Mesendoderm (in vitro differentiated cells): ENCODE results near the gene SYCN.
"Not testable (repeated sequence)": the region's sequence is repeated elsewhere in the genome, so short reads cannot be mapped to it uniquely, and the experiment has no call there.

Experiments
- DNase-seq: peaks from one replicate; pipeline ENCODE4 v3.0.0; 2013
- H2AK5ac ChIP-seq: 2 replicates; pipeline ENCODE4 v1.6.1; 2013; ENCODE audit warnings: low read length, inconsistent platforms
- H2BK120ac ChIP-seq: 2 replicates; pipeline ENCODE4 v1.6.1; 2013; ENCODE audit warnings: low read depth, mild to moderate bottlenecking, low read length, moderate library complexity, mixed read lengths
- H2BK15ac ChIP-seq: replicated peaks from 2 replicates; pipeline ENCODE4 v1.6.1; 2013; ENCODE audit warnings: low read depth, mild to moderate bottlenecking, moderate library complexity
- H2BK5ac ChIP-seq: 2 replicates; pipeline ENCODE4 v1.6.1; 2013; ENCODE audit warnings: low read length, inconsistent platforms
- H3K18ac ChIP-seq: 2 replicates; pipeline ENCODE4 v1.6.1; 2013; ENCODE audit warnings: mild to moderate bottlenecking, low read length, mixed read lengths
- H3K23ac ChIP-seq: one replicate; pipeline ENCODE4 v1.6.1; 2013; ENCODE audit warnings: low read length
- H3K27ac ChIP-seq: 2 replicates; pipeline ENCODE4 v1.5.1; 2013; ENCODE audit warnings: low read depth, mild to moderate bottlenecking, inconsistent platforms, low read length, moderate library complexity
- H3K27me3 ChIP-seq: 2 replicates; pipeline ENCODE4 v1.6.1; 2013; ENCODE audit warnings: low read length, control low read depth, mild to moderate bottlenecking, inconsistent platforms; ENCODE audit not compliant: insufficient read depth, poor library complexity
- H3K36me3 ChIP-seq: 2 replicates; pipeline ENCODE4 v1.6.1; 2013; ENCODE audit warnings: low read length, inconsistent platforms; ENCODE audit not compliant: control insufficient read depth, insufficient read depth
- H3K4ac ChIP-seq: one replicate; pipeline ENCODE4 v1.6.1; 2013; ENCODE audit warnings: low read depth, mild to moderate bottlenecking, low read length, moderate library complexity
- H3K4me1 ChIP-seq: 2 replicates; pipeline ENCODE4 v1.6.1; 2013; ENCODE audit warnings: low read depth, low read length, inconsistent platforms; ENCODE audit not compliant: control insufficient read depth
- H3K4me2 ChIP-seq: 2 replicates; pipeline ENCODE4 v1.6.1; 2013; ENCODE audit warnings: low read length
- H3K4me3 ChIP-seq: 2 replicates; pipeline ENCODE4 v1.5.1; 2013; ENCODE audit warnings: mild to moderate bottlenecking, low read length
- H3K56ac ChIP-seq: one replicate; pipeline ENCODE4 v1.6.1; 2013; ENCODE audit warnings: low read length
- H3K79me1 ChIP-seq: 2 replicates; pipeline ENCODE4 v1.6.1; 2013; ENCODE audit warnings: low read length, inconsistent platforms
- H3K79me2 ChIP-seq: 2 replicates; pipeline ENCODE4 v1.6.1; 2013; ENCODE audit warnings: mild to moderate bottlenecking, low read length; ENCODE audit not compliant: control insufficient read depth, insufficient read depth
- H3K9ac ChIP-seq: 2 replicates; pipeline ENCODE4 v1.6.1; 2013; ENCODE audit warnings: low read length, inconsistent platforms
- H4K5ac ChIP-seq: one replicate; pipeline ENCODE4 v1.6.1; 2013; ENCODE audit warnings: low read length
- H4K8ac ChIP-seq: one replicate; pipeline ENCODE4 v1.6.1; 2013; ENCODE audit warnings: low read depth, mild to moderate bottlenecking, control low read depth, low read length, moderate library complexity
- WGBS: extraction: QIAGEN DNeasy Blood & Tissue Kit; methylation state at CpG from one replicate; pipeline ENCODE4 v1.1.7; 2013; ENCODE audit warnings: low lambda C conversion rate, missing lambda C conversion rate; ENCODE audit not compliant: insufficient coverage; ENCODE audit errors: extremely low coverage; 5-methylcytosine and 5-hydroxymethylcytosine counted together

SYCN gene

DNA sequence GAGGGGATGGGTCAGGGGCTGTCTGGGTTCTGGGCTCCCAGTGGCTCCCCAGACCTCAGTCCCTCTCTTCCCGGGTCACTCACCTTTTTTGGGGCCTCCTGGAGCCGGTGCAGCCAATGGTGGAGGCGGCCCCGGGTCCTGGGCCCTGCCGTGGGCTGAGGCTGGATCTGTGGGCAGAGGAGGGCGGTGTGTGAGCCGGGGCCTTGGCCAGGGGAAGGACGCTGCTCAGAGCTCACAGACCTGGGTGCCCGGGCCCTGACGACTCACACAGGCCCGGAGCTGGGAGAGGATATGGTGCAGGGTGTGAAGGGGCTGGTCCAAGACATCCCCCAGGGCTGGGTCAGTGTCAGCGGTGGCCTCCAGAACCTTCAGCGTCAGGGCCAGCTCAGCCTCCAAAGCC lies 39.7 kb upstream of the SYCN start:
- not testable (repeated sequence) for H3K79me1 ChIP-seq, H4K5ac ChIP-seq, H3K56ac ChIP-seq, H2BK15ac ChIP-seq, H3K18ac ChIP-seq, H3K4me1 ChIP-seq, H3K79me2 ChIP-seq, H3K23ac ChIP-seq, H2BK120ac ChIP-seq, H2BK5ac ChIP-seq, H3K36me3 ChIP-seq, H3K4me3 ChIP-seq, H3K4me2 ChIP-seq, H3K9ac ChIP-seq, H2AK5ac ChIP-seq, H3K4ac ChIP-seq, H4K8ac ChIP-seq, DNase-seq, H3K27ac ChIP-seq
- WGBS: no CpG with 5 or more reads among the region's 13 CpGs
- H3K27me3 ChIP-seq: peaks cover 16% of the 10 kb centered on the region

GRCh38 chr19:39240421-39240820 lies 36.4 kb upstream of the SYCN start:
- Histone ChIP-seq H4K5ac (no peak overlapping the region), H3K36me3 (no peaks in the 10 kb centered on the region), H3K9ac (no peak overlapping the region), H2BK120ac (no peak overlapping the region), H2BK5ac (no peak overlapping the region), H3K4me1 (no peaks in the 10 kb centered on the region), H4K8ac (no peak overlapping the region), H2AK5ac (no peak overlapping the region), H3K79me1 (no peaks in the 10 kb centered on the region), H3K23ac (no peak overlapping the region), H3K18ac (no peak overlapping the region), H3K4ac (no peak overlapping the region), H3K4me2 (no peak overlapping the region), H3K56ac (no peak overlapping the region), H3K27ac (no peak overlapping the region), H3K79me2 (no peaks in the 10 kb centered on the region), H3K27me3 (no peaks in the 10 kb centered on the region), H2BK15ac (no peak overlapping the region), H3K4me3 (no peak overlapping the region)
- DNase-seq: no peak
- WGBS: no CpG with 5 or more reads among the region's 7 CpGs

- H2AK5ac ChIP-seq: no peak overlapping the region
- H3K4me3 ChIP-seq: no peak overlapping the region
- no peaks in the 10 kb centered on the region for H3K27me3 ChIP-seq
- no peak overlapping the region for H3K18ac ChIP-seq
- no peak overlapping the region for H3K56ac ChIP-seq
- no peak overlapping the region for H2BK15ac ChIP-seq
- H4K5ac ChIP-seq: no peak overlapping the region
- no peak overlapping the region for H3K27ac ChIP-seq
- H3K23ac ChIP-seq: no peak overlapping the region
- no peaks in the 10 kb centered on the region for H3K36me3 ChIP-seq
- no CpG with 5 or more reads among the region's 6 CpGs for WGBS
- H2BK120ac ChIP-seq: no peak overlapping the region
- no peak for DNase-seq
- H3K79me1 ChIP-seq: no peaks in the 10 kb centered on the region
- H3K4me1 ChIP-seq: no peaks in the 10 kb centered on the region
- no peak overlapping the region for H3K4ac ChIP-seq
- H3K4me2 ChIP-seq: no peak overlapping the region
- H4K8ac ChIP-seq: no peak overlapping the region
- no peaks in the 10 kb centered on the region for H3K79me2 ChIP-seq
- H2BK5ac ChIP-seq: no peak overlapping the region
- H3K9ac ChIP-seq: no peak overlapping the region
Measured at GRCh38 chr19:39238944-39239343, 34.9 kb upstream of the SYCN start.

- no peak overlapping the region for H3K9ac ChIP-seq
- no peak overlapping the region for H3K18ac ChIP-seq
- H3K79me2 ChIP-seq: no peaks in the 10 kb centered on the region
- H2BK15ac ChIP-seq: no peak overlapping the region
- DNase-seq: no peak
- H3K23ac ChIP-seq: no peak overlapping the region
- no peak overlapping the region for H2BK5ac ChIP-seq
- H3K27me3 ChIP-seq: no peaks in the 10 kb centered on the region
- no peak overlapping the region for H3K4ac ChIP-seq
- H4K5ac ChIP-seq: no peak overlapping the region
- no peaks in the 10 kb centered on the region for H3K36me3 ChIP-seq
- no peaks in the 10 kb centered on the region for H3K4me1 ChIP-seq
- H3K79me1 ChIP-seq: no peaks in the 10 kb centered on the region
- no peak overlapping the region for H3K4me2 ChIP-seq
- no peak overlapping the region for H3K56ac ChIP-seq
- no peak overlapping the region for H3K4me3 ChIP-seq
- no peak overlapping the region for H2BK120ac ChIP-seq
- no peak overlapping the region for H3K27ac ChIP-seq
- H4K8ac ChIP-seq: no peak overlapping the region
- no CpG with 5 or more reads among the region's 6 CpGs for WGBS
- H2AK5ac ChIP-seq: no peak overlapping the region
Measured at GRCh38 chr19:39238209-39238608, 34.1 kb upstream of the SYCN start.

GRCh38 chr19:39237200-39238184 lies 33.4 kb upstream of the SYCN start:
- no peak overlapping the region for H3K56ac ChIP-seq
- no peak overlapping the region for H2BK5ac ChIP-seq
- no peak overlapping the region for H3K27ac ChIP-seq
- no CpG with 5 or more reads among the region's 22 CpGs for WGBS
- no peaks in the 10 kb centered on the region for H3K36me3 ChIP-seq
- no peak overlapping the region for H3K4me2 ChIP-seq
- no peak overlapping the region for H4K8ac ChIP-seq
- no peak overlapping the region for H3K9ac ChIP-seq
- H2BK15ac ChIP-seq: no peak overlapping the region
- no peaks in the 10 kb centered on the region for H3K79me2 ChIP-seq
- peak; percentile 41 for DNase-seq
- no peaks in the 10 kb centered on the region for H3K4me1 ChIP-seq
- H2AK5ac ChIP-seq: no peak overlapping the region
- no peaks in the 10 kb centered on the region for H3K27me3 ChIP-seq
- H3K4ac ChIP-seq: no peak overlapping the region
- H3K4me3 ChIP-seq: no peak overlapping the region
- no peaks in the 10 kb centered on the region for H3K79me1 ChIP-seq
- H2BK120ac ChIP-seq: no peak overlapping the region
- no peak overlapping the region for H3K18ac ChIP-seq
- H3K23ac ChIP-seq: no peak overlapping the region
- no peak overlapping the region for H4K5ac ChIP-seq
